ENCODE data around the gene TCF7L2.

The TCF7L2 gene

DNA sequence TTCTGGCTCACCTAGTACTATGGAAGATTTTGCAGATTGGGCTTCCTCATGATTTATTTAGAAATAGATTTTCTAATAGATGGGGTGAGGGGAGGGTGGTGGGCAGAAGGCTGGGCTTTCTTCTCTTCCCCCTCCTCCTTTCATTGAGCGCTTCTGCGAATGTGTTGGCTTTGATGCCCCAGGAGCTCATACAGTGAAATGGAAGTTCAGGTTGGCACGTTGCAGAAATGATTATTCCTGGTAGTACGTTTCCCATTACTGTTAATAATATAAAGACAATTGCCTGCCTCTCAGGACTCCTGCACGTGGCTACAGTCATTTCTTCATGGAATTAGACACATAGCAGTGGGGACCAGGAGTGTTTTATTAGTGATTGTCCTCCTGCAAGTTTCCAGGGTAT lies 39.8 kb downstream of the TCF7L2 start:
- Histone ChIP-seq H3K9me3 (ENCODE audit: control insufficient read depth in 1 of 2, low read length in 2 of 2) (no peaks in the 10 kb centered on the region), H3K27me3 (ENCODE audit: control insufficient read depth in 1 of 2, insufficient read depth in 2 of 2, low read length in 2 of 2) (peaks cover 2% of the 10 kb centered on the region in 2 donors), H3K27ac (ENCODE audit: low read depth, low read length) (no peak overlapping the region), H3K9ac (ENCODE audit: low read depth in 1 of 2, low read length in 2 of 2) (no peak overlapping the region), H3K4me1 (ENCODE audit: control insufficient read depth in 1 of 2, insufficient read depth in 2 of 2, low read length in 2 of 2) (peaks cover 4 to 15% of the 10 kb centered on the region in 2 donors), H3K4me3 (ENCODE audit: low read depth in 1 of 2, low read length in 2 of 2) (no peak overlapping the region), H3K36me3 (ENCODE audit: control insufficient read depth in 1 of 2, insufficient read depth in 2 of 2, low read length in 2 of 2) (peaks cover 3 to 22% of the 10 kb centered on the region in 2 donors)

DNA sequence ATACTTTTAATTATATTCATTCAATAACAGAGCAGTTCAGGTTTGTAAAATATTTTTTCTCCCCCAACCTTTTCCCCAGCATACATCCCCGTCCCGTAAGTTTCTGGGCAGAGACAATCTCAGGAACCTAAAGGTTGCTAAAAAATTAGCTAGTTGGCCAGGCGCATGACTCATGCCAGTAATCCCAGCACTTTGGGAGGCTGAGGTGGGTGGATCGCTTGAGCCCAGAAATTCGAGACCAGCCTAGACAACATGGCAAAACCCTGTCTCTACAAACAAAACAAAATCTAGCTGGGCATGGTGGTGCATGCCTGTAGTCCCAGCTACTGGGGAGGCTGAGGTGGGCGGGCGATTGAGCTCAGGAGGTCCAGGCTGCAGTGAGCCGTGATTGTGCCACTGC lies 40.2 kb downstream of the TCF7L2 start:
- Histone ChIP-seq H3K27me3 (ENCODE audit: control insufficient read depth in 1 of 2, insufficient read depth in 2 of 2, low read length in 2 of 2) (peaks cover 0 to 2% of the 10 kb centered on the region in 2 donors), H3K9me3 (ENCODE audit: control insufficient read depth in 1 of 2, low read length in 2 of 2) (no peaks in the 10 kb centered on the region), H3K9ac (ENCODE audit: low read depth in 1 of 2, low read length in 2 of 2) (no peak overlapping the region), H3K4me1 (ENCODE audit: control insufficient read depth in 1 of 2, insufficient read depth in 2 of 2, low read length in 2 of 2) (peaks cover 4 to 15% of the 10 kb centered on the region in 2 donors), H3K4me3 (ENCODE audit: low read depth in 1 of 2, low read length in 2 of 2) (no peak overlapping the region), H3K27ac (ENCODE audit: low read depth, low read length) (no peak overlapping the region), H3K36me3 (ENCODE audit: control insufficient read depth in 1 of 2, insufficient read depth in 2 of 2, low read length in 2 of 2) (peaks cover 3 to 23% of the 10 kb centered on the region in 2 donors)

DNA sequence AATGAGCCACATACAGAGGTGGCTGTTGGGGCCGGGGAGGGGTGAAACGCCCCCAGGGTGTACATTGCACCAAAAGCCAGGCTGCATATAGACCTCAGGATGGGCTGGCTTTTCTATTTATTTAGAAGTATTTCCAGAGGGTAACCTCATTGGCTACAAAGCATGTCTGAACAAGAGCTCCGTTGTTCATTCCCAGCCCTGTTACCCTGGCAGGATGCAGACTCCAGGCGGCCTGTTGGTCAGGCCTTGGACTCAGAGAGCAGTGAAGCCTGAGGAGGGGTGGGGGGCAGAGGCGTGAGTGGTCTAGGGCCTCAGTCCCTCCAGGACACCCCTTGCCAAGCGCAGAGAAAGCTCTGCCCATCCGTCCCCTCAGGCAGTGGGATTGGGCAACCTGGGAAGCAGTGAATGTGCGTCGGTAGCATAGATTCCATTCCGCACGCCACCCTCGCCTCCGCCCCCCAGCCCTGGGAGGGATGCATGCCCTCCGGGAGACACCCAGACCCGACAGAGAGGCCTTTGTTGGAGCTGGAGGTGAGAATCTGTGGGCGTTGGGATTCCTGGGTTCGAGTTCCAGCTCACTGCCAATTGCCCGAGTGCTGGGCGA lies 41.9 kb downstream of the TCF7L2 start:
- H3K4me3 ChIP-seq (ENCODE audit: low read depth in 1 of 2, low read length in 2 of 2), result no peak overlapping the region
- H3K9ac ChIP-seq (ENCODE audit: low read depth in 1 of 2, low read length in 2 of 2), result no peak overlapping the region
- no peaks in the 10 kb centered on the region for H3K27me3 ChIP-seq (ENCODE audit: control insufficient read depth in 1 of 2, insufficient read depth in 2 of 2, low read length in 2 of 2)
- H3K36me3 ChIP-seq (ENCODE audit: control insufficient read depth in 1 of 2, insufficient read depth in 2 of 2, low read length in 2 of 2), result peaks cover 3 to 21% of the 10 kb centered on the region in 2 donors
- no peaks in the 10 kb centered on the region for H3K9me3 ChIP-seq (ENCODE audit: control insufficient read depth in 1 of 2, low read length in 2 of 2)
- H3K27ac ChIP-seq (ENCODE audit: low read depth, low read length), result no peak overlapping the region
- no peaks in the 10 kb centered on the region for H3K4me1 ChIP-seq (ENCODE audit: control insufficient read depth in 1 of 2, insufficient read depth in 2 of 2, low read length in 2 of 2)

DNA sequence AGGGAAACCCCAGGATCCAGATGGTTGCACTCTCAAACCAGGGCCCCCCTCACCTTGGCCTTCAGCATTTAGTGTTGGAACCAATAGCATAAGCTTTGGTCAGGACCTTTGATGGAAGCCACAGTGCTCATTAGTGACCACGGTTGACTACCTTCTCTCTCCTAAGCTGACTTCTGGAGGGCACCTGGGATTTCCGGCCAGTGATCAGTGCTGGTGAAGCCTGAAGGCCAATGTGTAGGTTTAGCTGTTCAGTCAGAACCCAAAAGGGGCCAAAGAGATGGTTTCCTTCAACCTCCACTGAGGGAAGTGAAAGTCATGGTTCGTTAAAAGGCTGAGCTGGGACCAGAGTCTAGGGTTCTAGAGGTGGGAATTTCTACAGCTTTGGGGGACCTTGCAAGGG lies 46.4 kb downstream of the TCF7L2 start:
- no peak overlapping the region for H3K4me3 ChIP-seq (ENCODE audit: low read depth in 1 of 2, low read length in 2 of 2)
- no peaks in the 10 kb centered on the region for H3K9me3 ChIP-seq (ENCODE audit: control insufficient read depth in 1 of 2, low read length in 2 of 2)
- H3K4me1 ChIP-seq (ENCODE audit: control insufficient read depth in 1 of 2, insufficient read depth in 2 of 2, low read length in 2 of 2), result peaks cover 3% of the 10 kb centered on the region in 2 donors
- peaks cover 0 to 11% of the 10 kb centered on the region in 2 donors for H3K36me3 ChIP-seq (ENCODE audit: control insufficient read depth in 1 of 2, insufficient read depth in 2 of 2, low read length in 2 of 2)
- H3K9ac ChIP-seq (ENCODE audit: low read depth in 1 of 2, low read length in 2 of 2), result no peak overlapping the region
- no peaks in the 10 kb centered on the region for H3K27me3 ChIP-seq (ENCODE audit: control insufficient read depth in 1 of 2, insufficient read depth in 2 of 2, low read length in 2 of 2)
- H3K27ac ChIP-seq (ENCODE audit: low read depth, low read length), result no peak overlapping the region

DNA sequence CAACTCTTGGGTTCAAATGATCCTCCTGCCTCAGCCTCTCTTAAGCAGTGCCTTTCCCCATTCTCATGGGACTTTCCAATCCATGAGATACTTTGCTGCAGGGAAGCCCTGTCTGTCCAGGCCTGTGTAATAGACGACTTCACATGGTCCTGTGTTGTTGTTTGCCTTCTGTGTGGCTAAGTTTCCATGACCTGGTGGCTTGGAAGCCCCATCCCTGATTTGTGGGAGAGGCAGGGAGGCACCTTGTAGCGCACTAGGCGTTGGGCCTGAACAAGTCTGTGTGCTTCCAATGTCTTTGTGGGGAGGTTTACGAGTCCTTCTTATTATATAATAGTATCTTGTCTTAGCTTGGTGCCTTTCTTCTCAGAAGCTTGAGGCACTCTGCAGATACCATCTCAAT lies 49.1 kb downstream of the TCF7L2 start:
- no peaks in the 10 kb centered on the region for H3K27me3 ChIP-seq (ENCODE audit: control insufficient read depth in 1 of 2, insufficient read depth in 2 of 2, low read length in 2 of 2)
- no peak overlapping the region for H3K27ac ChIP-seq (ENCODE audit: low read depth, low read length)
- peaks cover 11 to 14% of the 10 kb centered on the region in 2 donors for H3K4me1 ChIP-seq (ENCODE audit: control insufficient read depth in 1 of 2, insufficient read depth in 2 of 2, low read length in 2 of 2)
- H3K36me3 ChIP-seq (ENCODE audit: control insufficient read depth in 1 of 2, insufficient read depth in 2 of 2, low read length in 2 of 2), result peaks cover 2 to 3% of the 10 kb centered on the region in 2 donors
- no peaks in the 10 kb centered on the region for H3K9me3 ChIP-seq (ENCODE audit: control insufficient read depth in 1 of 2, low read length in 2 of 2)
- H3K4me3 ChIP-seq (ENCODE audit: low read depth in 1 of 2, low read length in 2 of 2), result no peak overlapping the region
- H3K9ac ChIP-seq (ENCODE audit: low read depth in 1 of 2, low read length in 2 of 2), result no peak overlapping the region

DNA sequence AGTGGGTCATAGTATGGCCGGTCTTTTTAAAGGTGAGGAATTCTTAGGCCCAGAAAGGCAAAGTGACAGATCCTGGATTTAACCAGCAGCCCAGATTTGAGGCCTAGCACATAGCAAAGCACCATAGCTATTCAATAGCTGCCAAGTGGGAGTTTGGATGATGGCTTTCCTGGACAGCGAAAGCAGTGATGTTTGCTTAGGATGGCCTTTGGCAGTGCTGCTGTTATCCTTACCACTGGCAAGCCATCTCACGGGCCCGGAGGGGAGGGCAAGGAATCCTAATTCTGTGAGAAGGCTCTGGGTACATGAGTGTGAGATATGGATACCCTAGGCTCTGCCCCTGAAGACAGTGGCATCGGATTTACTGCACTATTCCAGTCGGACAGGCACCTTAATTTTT lies 50.4 kb downstream of the TCF7L2 start:
- Histone ChIP-seq H3K9ac (ENCODE audit: low read depth in 1 of 2, low read length in 2 of 2) (no peak overlapping the region), H3K9me3 (ENCODE audit: control insufficient read depth in 1 of 2, low read length in 2 of 2) (no peaks in the 10 kb centered on the region), H3K27me3 (ENCODE audit: control insufficient read depth in 1 of 2, insufficient read depth in 2 of 2, low read length in 2 of 2) (no peaks in the 10 kb centered on the region), H3K27ac (ENCODE audit: low read depth, low read length) (no peak overlapping the region), H3K4me1 (ENCODE audit: control insufficient read depth in 1 of 2, insufficient read depth in 2 of 2, low read length in 2 of 2) (peaks cover 14 to 15% of the 10 kb centered on the region in 2 donors), H3K36me3 (ENCODE audit: control insufficient read depth in 1 of 2, insufficient read depth in 2 of 2, low read length in 2 of 2) (peaks cover 2 to 4% of the 10 kb centered on the region in 2 donors), H3K4me3 (ENCODE audit: low read depth in 1 of 2, low read length in 2 of 2) (no peak overlapping the region)

DNA sequence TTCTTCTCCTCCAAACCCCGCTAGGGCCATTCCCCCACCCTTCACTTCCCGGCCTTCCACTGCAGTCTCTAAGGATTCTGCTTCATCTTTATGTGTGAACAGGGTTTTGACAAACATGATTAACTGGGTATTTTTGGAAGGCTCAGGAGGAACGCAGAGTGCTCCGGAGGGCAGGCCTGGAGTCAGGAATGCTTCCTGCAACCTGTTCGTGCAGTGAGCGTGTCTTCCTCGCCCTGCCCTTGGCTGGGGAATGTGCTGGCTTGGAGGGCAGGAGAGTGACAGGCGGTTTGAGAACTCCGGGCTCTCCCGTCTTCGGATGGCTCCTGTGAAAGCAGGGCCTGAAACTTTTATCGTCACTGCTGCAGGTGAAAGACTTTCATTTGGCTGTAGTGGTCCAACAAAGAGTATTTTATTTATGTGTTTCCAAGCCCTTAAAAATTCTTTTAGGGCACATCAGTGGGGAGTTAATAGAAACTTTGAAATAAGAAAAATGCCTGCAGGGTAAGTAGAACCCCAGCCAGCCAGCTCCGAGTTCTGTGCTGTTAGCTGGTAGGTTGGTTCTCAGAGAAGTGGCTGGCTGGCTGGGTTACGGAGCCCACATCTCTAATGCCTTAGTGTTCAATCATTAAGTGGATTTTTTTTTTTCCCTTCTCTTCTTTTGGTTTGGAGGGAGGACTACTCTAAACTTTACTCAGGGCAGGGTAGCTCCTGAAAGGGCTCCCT lies 51.0 kb downstream of the TCF7L2 start:
- peaks cover 14 to 15% of the 10 kb centered on the region in 2 donors for H3K4me1 ChIP-seq (ENCODE audit: control insufficient read depth in 1 of 2, insufficient read depth in 2 of 2, low read length in 2 of 2)
- peaks cover 2 to 3% of the 10 kb centered on the region in 2 donors for H3K36me3 ChIP-seq (ENCODE audit: control insufficient read depth in 1 of 2, insufficient read depth in 2 of 2, low read length in 2 of 2)
- no peak overlapping the region for H3K4me3 ChIP-seq (ENCODE audit: low read depth in 1 of 2, low read length in 2 of 2)
- H3K27ac ChIP-seq (ENCODE audit: low read depth, low read length), result no peak overlapping the region
- no peaks in the 10 kb centered on the region for H3K9me3 ChIP-seq (ENCODE audit: control insufficient read depth in 1 of 2, low read length in 2 of 2)
- no peaks in the 10 kb centered on the region for H3K27me3 ChIP-seq (ENCODE audit: control insufficient read depth in 1 of 2, insufficient read depth in 2 of 2, low read length in 2 of 2)
- H3K9ac ChIP-seq (ENCODE audit: low read depth in 1 of 2, low read length in 2 of 2), result no peak overlapping the region

DNA sequence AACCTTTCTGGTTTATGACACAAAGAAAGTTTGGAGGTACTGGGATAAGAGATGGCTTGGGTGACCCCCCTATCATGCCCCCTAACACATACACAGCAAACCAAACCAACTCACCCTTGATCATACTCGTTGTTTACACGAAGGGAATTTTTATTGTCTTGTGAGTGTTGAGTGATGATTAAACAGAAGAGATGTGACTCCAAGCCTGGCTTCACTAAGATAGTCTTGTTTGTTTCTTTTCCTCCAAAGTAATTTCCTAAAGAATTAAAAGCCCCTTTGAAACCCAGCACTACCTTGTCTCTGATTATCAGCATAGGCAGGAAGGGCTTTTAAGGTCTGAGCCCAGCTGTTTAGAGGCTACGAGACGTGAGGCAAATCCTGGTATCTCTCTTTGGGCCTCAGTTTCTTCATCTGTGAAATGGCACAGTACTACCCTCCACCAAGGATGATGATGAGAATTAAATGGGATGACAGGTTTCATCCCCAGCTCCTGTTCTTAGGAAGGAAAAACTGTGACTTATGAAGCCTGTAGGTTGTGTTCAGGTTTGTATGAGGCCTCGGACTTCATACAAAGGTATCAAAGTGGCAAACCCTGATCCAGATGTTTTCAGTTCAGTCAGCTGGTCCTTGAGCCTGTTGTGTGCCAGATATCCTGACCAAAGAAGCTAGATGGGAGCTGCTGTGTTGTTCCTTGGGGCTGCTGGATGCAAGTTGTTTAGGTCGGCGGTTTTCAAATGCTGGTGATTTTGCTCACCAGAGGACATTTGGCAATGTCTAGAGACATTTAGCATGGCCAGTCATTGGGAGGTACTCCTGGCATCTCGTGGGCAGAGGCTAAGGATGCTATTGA lies 51.8 kb downstream of the TCF7L2 start:
- Histone ChIP-seq H3K9ac (ENCODE audit: low read depth in 1 of 2, low read length in 2 of 2) (no peak overlapping the region), H3K4me3 (ENCODE audit: low read depth in 1 of 2, low read length in 2 of 2) (no peak overlapping the region), H3K9me3 (ENCODE audit: control insufficient read depth in 1 of 2, low read length in 2 of 2) (no peaks in the 10 kb centered on the region), H3K36me3 (ENCODE audit: control insufficient read depth in 1 of 2, insufficient read depth in 2 of 2, low read length in 2 of 2) (peaks cover 2 to 3% of the 10 kb centered on the region in 2 donors), H3K4me1 (ENCODE audit: control insufficient read depth in 1 of 2, insufficient read depth in 2 of 2, low read length in 2 of 2) (peaks cover 20% of the 10 kb centered on the region in 2 donors), H3K27ac (ENCODE audit: low read depth, low read length) (no peak overlapping the region), H3K27me3 (ENCODE audit: control insufficient read depth in 1 of 2, insufficient read depth in 2 of 2, low read length in 2 of 2) (no peaks in the 10 kb centered on the region)

DNA sequence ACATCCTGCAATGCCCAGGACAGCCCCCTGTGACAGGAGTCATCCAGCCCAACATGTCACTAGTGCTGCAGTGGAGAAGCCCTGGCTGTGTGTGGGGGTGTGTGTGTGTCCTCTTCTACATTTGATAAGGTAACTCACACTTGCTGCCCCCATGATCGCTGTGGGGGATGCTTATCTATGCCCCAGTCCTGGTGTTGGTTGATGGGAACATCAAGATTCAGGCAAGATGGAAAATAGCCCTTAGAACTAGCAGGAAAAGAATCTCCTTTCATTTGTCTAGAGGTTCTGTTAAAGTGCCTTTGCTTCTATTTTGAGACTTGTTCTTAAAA lies 52.4 kb downstream of the TCF7L2 start:
- Histone ChIP-seq H3K4me1 (ENCODE audit: control insufficient read depth in 1 of 2, insufficient read depth in 2 of 2, low read length in 2 of 2) (peaks cover 25% of the 10 kb centered on the region in 2 donors), H3K27me3 (ENCODE audit: control insufficient read depth in 1 of 2, insufficient read depth in 2 of 2, low read length in 2 of 2) (no peaks in the 10 kb centered on the region), H3K4me3 (ENCODE audit: low read depth in 1 of 2, low read length in 2 of 2) (no peak overlapping the region), H3K36me3 (ENCODE audit: control insufficient read depth in 1 of 2, insufficient read depth in 2 of 2, low read length in 2 of 2) (peaks cover 2 to 3% of the 10 kb centered on the region in 2 donors), H3K9ac (ENCODE audit: low read depth in 1 of 2, low read length in 2 of 2) (no peak overlapping the region), H3K27ac (ENCODE audit: low read depth, low read length) (no peak overlapping the region), H3K9me3 (ENCODE audit: control insufficient read depth in 1 of 2, low read length in 2 of 2) (no peaks in the 10 kb centered on the region)

DNA sequence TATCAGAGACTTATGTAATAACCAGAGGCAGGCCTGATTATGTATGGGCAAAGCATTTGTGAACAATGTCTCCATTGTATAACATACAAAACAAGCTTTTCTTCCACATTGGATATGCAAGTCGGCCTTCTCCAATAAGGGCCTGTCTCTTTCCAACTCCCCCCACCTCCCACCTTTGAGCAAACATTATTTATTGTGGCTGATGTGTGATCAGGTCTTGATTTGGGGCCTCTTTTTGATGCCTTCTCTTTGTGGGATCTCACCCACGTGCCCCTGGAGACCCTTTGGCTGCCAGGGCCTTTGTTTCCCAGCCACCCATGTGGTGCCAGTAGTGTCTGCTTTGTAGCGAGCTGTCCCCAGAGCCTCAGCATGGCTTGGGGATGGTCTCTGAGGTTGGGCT lies 53.0 kb downstream of the TCF7L2 start:
- Histone ChIP-seq H3K27me3 (ENCODE audit: control insufficient read depth in 1 of 2, insufficient read depth in 2 of 2, low read length in 2 of 2) (no peaks in the 10 kb centered on the region), H3K36me3 (ENCODE audit: control insufficient read depth in 1 of 2, insufficient read depth in 2 of 2, low read length in 2 of 2) (peaks cover 2 to 4% of the 10 kb centered on the region in 2 donors), H3K9ac (ENCODE audit: low read depth in 1 of 2, low read length in 2 of 2) (no peak overlapping the region), H3K9me3 (ENCODE audit: control insufficient read depth in 1 of 2, low read length in 2 of 2) (no peaks in the 10 kb centered on the region), H3K4me3 (ENCODE audit: low read depth in 1 of 2, low read length in 2 of 2) (no peak overlapping the region), H3K27ac (ENCODE audit: low read depth, low read length) (no peak overlapping the region), H3K4me1 (ENCODE audit: control insufficient read depth in 1 of 2, insufficient read depth in 2 of 2, low read length in 2 of 2) (peaks cover 29 to 32% of the 10 kb centered on the region in 2 donors)
